Kasumi-1 (cell line): ENCODE data around the gene ATG16L1.

ENCODE experiments used
- DNase-seq, 2 experiments: peaks; one replicate each; lab custom pipeline; 2025; lab: John Stamatoyannopoulos, UW

ATG16L1 gene

DNA sequence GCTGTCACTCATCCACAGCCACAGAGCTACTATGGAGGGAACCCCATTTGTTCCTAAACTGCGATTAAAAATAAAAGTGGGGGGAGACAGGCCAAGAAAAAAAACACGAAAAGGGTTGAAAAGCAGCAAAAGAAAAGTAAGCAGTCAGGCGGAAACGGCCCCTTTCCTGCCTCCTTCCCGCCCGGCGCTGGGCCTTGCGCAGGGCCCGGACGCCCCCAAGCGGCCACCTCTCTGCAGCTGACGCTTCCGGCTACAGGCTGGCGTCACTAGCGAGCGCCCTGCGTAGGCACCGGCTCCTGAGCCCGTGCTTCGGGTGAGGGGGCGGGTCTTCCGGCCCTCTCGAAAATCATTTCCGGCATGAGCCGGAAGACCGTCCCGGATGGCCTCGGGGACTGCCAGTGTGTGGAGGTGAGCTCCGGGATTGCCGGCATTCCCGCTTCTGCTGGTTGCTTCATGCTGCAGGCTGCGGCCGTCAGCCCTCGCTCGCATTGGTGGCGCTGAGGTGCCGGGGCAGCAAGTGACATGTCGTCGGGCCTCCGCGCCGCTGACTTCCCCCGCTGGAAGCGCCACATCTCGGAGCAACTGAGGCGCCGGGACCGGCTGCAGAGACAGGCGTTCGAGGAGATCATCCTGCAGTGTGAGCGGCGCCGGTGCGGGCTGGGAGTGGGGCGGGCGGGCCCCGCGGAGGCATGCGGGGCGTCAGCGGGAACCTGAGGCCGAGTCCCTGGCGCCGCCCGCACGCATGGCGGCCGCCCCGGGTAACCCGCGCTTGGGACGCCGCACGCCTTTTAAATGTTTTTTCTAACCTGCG, at the start of gene ATG16L1:
Gene ATG16L1 (plus strand): TSS at position 368 of the 811 bp plus-strand sequence. CDS start 155 bp downstream, at position 523.
- DNase-seq = peak; percentile 73 to 79

DNA sequence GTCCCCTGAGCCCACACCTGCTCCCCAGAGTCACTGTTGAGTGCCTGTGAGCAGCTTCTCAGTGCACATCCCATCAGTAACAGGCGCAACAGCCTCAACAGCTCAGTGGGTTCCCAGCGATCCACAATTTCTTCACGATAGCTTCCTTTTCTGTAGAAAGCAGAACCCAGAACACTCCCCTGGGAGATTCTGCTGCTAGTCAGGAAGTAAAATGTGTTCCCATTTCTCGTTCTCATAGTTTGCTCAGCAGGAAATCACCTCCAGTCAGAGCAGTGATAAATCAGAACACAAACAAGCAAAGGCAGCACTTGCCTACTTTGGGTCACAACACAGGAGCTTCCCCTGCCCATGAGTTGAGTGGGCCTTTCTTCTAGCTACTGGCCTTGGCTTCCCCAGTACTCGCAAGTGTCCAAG, 48.9 kb upstream of the ATG16L1 start:
- DNase-seq = peak in 1 of 2 experiments; percentile 2

- no peak for DNase-seq
Measured at GRCh38 chr2:233203060-233203459, 48.4 kb upstream of the ATG16L1 start.

GRCh38 chr2:233204286-233204936, 47.1 kb upstream of the ATG16L1 start:
- DNase-seq = no peak

DNA sequence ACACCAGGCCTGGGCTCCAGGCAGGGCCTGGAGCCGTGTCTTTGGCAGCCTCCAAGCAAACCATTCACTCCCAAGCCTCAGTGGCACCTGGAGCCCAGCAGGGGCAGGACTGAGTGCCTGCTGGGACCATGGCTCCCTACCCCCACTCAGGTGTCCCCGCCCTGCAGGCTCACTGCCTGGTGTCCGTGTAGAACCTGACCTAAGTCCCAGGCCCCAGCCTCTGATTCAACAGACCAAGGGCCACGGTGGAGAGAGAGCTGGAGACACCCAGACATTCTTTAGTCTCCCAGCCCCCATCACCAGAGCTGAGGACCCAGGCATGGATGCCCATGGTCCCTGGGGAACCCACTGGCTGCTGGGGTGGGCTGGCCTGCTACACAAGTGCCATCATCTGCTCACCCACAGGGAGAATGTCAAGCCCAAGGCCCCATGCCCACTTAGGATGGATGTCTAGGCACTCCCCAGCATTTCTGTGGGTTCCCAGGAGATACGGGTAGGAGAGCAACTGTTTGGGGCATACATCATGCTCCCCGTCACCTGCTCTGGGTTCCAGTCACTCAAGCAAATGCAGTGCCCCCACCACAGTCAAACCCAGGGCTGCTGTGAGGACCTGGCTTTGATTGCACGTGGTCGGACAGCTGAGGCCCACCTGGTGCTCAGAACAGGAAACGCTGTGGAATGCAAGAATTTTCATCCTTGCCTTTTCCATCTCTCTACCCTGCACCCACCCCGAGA, 42.9 kb upstream of the ATG16L1 start:
- DNase-seq = no peak

DNA sequence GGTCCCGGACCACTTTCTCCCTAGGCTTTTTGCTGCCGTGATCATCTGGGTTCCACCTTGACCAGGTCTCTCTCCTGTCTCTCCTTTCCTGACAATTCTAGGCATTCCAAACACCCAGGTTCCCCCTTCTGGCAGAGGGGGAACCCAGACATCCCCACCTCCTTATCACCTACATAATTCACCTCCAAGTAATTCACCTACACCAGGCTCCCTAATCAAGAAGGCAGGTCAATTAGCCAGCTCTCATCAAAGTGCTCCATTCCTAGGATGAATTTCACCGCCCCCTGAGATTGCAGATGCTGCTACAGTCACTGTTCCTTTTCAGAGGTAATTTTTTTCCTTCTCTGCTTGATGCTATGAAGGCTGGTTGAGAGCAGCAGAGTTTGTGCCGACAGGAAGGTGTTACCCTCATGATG, 42.3 kb upstream of the ATG16L1 start:
- no peak for DNase-seq

DNA sequence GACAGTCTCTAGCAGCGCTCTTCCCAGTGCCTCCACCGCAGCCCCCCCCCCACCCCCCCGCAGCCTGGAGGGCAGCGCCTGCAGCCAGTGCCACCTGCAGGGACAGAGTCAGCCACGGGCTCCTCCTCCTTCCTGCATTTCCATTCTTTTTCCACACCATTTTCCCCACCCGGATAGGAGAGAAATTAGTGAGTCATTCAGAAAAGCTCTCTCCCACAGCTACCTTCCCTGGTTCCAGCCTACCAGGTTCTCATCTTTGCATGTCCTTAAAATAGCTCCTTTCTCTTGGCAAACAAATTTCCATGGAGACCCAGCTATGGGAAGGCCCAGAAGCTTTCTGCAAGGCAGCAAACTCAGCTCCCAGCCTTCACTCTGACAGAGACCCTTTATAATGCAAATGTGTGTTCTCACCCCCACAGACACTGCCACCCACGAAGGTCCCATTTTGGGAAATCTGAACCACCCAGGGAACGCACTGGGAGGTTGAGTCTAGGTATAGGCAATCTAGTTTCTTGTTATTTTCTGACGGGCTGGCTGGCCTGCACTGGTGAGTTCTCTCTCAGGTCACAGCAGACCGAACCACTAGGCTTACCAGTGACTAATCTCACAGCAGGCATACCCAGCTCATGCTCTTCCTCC, 41.8 kb upstream of the ATG16L1 start:
- DNase-seq = no peak

DNA sequence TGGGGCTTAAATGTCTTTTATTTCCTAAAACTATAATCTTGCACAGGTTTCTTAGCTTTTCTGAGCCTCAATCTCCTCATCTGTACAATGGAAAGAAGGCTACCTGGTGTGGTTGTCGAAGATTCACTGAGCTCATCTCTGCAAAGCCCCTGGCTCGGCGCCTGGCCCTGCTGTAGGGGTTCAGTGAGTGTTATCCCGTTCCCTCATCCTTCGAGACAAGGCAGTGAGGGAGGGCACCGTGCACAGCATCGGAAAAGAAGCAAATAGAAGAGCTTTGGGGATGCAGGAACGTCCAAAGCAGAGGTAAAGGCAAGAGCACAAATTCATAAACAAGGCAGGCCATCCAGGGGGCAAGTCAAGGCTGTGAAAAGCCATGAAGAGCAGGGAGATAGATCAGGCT, 41.2 kb upstream of the ATG16L1 start:
- DNase-seq = no peak

GRCh38 chr2:233210843-233211547, 40.5 kb upstream of the ATG16L1 start:
- DNase-seq = no peak

DNA sequence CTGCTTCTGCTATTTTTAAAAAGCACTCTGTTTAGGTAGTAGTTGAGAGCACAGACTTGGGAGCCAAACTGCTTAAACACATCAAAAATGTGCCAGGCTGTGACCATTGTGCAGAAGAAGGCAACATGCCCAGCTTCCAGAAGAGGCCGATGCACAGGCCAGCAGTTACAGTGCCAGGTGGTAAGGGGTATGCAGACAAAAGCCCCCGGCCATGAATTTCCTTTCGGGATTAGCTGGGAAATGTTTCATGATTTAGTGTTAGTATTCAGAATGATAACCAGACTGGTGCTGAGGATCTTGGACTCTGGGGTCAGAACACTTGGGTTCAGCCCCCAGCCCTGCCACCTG, 40.0 kb upstream of the ATG16L1 start:
- no peak for DNase-seq

- no peak for DNase-seq
Measured at GRCh38 chr2:233213011-233213410, 38.5 kb upstream of the ATG16L1 start.

- DNase-seq = no peak
Measured at GRCh38 chr2:233213975-233214374, 37.5 kb upstream of the ATG16L1 start.

DNA sequence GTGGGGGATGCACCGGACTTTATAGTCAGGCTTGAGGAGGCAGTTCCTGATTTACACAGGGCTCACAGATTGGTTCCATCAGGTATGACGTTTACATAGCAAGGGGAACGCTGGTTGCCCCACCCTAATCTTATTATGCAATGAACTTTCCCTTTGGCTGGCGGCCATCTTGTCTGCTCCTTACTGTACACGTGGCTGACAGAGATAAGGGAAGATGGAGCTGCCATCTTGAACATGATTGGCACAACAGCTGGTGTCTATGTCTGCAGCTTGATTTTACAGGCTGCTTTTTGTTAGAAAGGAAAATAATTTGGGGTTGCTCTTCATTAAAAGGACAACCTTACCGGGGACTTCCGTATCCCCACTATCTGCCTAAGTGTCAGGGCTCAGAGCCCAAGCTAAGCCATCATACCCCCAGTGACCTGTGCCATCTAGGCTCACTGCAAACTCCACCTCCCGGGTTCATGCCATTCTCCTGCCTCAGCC, 33.5 kb upstream of the ATG16L1 start:
- DNase-seq = no peak

DNA sequence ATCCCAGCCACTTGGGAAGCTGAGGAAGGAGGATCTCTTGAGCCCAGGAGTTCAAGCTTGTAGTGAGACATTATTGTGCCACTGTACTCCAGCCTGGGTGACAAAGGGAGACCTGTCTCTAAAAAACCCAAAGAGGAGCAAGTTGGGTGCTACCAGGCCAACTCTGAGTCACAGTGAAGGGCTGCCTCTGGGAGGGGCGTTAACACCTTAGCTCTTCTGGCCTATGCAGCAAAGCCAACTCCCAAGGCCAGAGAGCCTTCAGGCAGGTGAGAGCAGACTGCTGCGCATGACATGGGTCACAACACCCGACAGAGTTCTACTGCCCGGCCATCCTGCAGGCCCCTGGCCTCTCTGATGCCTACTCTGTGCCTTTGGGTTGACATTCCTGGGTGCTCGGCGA, 32.6 kb upstream of the ATG16L1 start:
- DNase-seq = no peak

- no peak for DNase-seq
Measured at GRCh38 chr2:233219848-233220247, 31.6 kb upstream of the ATG16L1 start.

GRCh38 chr2:233221378-233222063, 30.0 kb upstream of the ATG16L1 start:
- no peak for DNase-seq

GRCh38 chr2:233223059-233223894, 28.2 kb upstream of the ATG16L1 start:
- no peak for DNase-seq

DNA sequence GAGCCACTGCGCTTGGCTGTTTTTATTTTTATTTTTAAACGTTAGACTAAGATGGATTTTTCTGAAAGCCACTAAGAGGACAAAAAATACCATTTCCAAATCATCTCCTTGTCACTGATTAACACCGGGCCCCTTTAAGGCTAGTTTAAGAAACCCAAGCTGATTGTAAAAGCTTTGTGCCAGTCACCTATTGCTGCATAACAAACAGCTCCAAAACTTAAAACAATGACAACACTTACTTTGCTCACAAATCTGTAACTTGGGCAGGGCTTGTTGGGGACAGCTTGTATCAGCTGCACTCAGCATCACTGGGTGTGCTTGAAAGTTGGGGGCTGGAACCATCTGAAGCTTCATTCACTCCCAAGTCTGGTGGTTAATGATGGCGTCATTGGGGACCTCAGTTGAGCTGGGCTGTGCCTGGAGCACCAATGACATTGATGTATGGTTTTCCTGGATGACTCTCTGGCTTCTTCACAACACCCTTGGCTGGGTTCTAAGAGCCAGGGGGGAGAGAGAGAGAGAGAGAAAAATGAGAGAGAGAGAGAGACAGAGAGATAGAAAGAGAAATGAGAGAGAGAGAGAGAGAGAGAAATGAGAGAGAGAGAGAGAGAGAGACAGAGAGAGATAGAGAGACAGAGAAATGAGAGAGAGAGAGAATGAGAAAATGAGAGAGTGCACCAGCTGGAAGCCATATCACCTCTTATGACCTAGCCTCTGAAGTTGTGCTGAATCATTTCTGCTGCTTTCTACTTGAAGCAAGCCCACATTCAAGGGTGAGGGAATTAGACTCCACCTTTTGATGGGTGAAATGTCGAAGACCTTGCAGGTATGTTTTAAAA, 26.0 kb upstream of the ATG16L1 start:
- DNase-seq = no peak

- DNase-seq = no peak
Measured at GRCh38 chr2:233226511-233227031, 24.9 kb upstream of the ATG16L1 start.
